MV-4-11 (cell line): ENCODE results near the gene MARS2.
"Not testable (repeated sequence)": the region's sequence is repeated elsewhere in the genome, so short reads cannot be mapped to it uniquely, and the experiment has no call there.

ENCODE experiments used
- DNase-seq: peaks from one replicate; lab custom pipeline; 2025; lab: John Stamatoyannopoulos, UW

The MARS2 gene

GRCh38 chr2:197705121-197705911, at the start of gene MARS2:
Gene MARS2, plus strand, starts transcription at chr2:197705369. Its CDS starts 37 bp downstream, at chr2:197705406.
- peak; percentile 88 for DNase-seq

DNA sequence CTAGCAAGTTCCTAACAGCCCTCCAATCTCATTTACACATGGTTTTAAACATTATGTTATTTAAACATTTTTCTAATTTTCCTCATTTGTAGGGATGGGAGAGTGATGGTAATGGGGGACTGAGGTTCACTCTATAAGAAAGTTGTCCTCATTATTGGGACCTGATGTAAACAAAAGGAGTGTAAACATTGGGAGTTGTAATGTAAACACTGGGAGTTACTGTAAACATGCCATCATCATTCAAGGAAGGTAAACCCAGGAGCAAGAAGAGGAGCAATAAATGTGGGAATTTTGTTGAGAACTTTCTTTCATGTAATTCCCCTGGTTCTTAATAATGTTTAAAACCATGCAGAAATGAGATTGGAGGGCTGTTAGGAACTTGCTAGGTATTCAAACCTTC, 47.6 kb upstream of the MARS2 start:
- DNase-seq, result no peak

DNA sequence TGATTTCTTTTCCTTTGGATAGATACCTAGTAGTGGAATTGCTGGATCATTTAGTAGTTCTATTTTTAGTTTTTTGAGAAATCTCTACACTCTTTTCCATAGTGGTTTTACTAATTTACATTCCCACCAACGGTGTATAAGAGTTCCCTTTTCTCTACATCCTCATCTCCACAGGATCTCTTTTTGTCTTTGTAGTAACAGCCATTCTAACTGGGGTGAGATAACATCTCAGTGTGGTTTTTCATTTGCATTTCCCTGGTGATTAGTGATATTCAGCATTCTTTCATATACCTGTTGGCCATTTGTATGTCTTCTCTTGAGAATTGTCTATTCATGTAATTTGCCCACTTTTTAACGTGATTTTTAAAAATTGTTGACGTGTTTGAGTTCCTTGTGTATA, 43.5 kb upstream of the MARS2 start:
- no peak for DNase-seq

- no peak for DNase-seq
Measured at GRCh38 chr2:197666277-197666676, 38.9 kb upstream of the MARS2 start.

- DNase-seq, result no peak
Measured at GRCh38 chr2:197668296-197668695, 36.9 kb upstream of the MARS2 start.

DNA sequence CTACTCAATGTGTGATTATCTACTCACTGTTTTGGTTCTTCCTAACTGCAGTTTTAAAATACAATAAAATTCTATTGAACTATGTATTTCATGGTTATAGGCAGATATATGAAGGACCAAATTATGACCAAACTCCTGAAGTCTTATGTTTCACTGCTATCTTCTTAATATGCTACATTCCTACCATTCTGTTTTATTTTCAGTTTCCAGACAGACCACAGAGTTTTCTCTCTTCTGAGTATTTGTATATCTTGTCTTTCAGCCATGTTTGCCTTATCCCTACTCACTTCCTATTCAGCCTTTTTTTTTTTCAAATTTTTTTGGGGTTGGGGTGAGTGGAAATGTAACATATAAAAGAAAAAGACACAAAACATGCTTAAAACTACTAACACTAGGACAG, 36.1 kb upstream of the MARS2 start:
- DNase-seq, result no peak

DNA sequence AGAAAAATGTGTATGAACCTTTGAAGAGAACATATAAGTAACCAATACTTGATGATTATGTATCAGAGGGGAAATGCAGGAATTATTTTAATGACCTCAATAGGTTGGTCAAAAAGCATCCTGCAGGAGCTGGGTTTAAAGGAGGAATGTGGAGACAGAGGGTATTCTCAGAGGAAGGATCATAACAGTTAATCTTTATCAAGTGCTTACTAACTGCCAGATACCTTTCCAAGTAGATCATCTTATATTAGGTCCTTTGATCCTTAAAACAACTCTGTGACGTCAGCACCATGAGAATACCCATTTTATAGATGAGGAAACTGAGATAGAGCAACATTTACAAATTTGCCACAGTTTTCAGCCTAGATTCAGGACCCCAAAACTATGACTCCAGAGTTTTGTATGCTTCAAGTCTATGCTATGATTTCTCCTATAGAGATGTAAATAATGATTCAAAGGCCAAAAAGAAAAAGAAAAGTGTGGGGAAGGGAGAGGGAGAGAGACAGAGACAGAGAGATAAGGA, 32.7 kb upstream of the MARS2 start:
- DNase-seq, result no peak

DNA sequence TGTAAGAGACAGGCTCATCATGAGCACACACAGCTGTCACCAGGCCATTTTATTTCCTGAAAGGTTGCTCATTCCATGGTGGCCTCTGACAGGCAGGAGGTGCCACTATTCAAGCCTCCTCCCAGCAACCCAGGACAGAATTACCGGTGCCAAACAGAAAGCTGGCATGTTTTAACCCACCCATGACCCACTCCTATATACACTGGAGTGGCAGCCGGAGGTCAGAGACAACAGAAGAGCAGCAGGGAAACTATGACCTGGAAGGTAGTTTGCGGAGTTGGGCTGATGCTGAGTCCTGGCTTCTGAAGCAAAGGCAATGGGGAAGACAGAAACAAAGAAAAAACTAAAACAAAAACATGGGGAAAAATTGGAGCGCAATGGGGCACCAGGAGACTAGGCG, 32.1 kb upstream of the MARS2 start:
- no peak for DNase-seq

DNA sequence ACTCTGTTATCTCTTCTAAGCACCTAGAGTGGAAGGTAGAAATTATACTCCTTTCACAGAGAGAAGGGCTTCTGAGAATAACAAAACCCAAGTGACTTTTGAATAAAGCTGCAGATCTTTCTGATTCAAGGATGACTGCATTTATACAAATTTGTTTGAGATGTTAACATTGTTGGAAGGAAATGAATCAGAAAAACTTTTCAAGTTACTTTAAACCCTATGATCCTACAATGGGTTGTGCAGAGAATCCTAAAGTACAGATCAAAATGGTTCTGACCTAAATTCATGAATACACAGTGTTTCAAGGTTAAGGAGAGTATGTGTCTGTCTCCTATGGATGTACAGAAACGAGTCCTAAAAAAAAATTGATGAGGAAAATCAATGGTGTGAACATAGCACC, 31.6 kb upstream of the MARS2 start:
- DNase-seq, result no peak

DNA sequence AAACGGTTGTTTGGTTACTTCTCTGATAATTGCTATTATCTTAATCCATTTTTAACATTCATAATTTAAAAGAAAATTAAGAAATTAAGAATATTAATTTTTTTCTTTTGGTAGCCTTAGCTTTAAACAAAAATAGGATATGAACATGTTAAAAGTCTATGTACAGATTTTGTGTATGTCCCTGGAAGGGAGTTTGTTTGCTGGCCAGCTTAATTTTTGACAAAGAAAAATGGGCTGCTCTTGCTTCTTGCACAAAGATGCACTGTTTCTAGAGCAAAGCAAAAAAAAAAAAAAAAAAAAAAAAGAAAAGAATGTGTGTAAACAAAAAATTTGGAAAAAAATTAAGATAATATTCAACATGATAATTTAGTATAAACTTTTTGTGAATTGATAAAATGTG, 31.1 kb upstream of the MARS2 start:
- DNase-seq, result no peak

- no peak for DNase-seq
Measured at GRCh38 chr2:197674591-197674990, 30.6 kb upstream of the MARS2 start.

DNA sequence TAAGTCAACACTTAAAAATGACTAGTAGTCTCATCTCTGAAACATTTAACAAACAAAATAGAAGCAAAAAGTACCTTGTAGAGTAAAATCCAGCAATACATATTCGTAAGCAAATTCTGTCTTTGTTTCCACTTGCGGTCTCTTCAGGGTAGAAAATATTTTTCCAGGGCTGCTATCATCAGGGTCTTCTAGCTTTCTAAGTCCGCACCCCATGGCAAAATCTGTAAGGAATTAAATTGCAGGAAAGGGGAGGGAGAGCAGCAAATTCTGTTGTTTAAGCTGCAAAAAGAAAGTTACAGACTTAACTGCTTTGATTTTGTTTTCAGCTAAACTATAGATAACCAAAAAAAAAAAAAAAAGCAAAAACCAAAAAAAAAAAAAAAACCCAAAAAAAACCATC, 29.9 kb upstream of the MARS2 start, which contains the start of gene RFTN2:
Gene RFTN2 (minus strand): TSS at position 342 of the 400 bp plus-strand sequence. CDS start 129 bp downstream, at position 213.
- no peak for DNase-seq

- DNase-seq, result no peak
Measured at GRCh38 chr2:197675711-197676188, 29.4 kb upstream of the MARS2 start.

DNA sequence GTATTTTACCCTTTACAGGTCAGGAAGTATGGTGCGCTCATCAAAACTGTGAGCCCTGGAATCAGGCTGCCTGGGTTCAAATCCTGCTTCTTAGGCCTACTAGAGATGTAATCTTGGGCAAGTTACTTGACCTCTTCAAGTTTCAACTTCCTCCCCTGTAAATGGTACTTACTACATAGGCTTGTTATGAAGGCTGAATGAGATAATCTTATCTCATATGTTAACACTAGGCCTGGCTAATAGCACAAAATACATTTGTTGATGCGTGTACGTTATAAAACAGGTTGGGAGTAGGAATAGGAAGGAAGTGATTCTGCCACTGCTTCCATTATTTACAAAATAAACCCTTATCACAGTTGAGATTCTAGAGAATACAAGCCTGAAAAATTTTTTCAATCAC, 28.1 kb upstream of the MARS2 start:
- no peak for DNase-seq

GRCh38 chr2:197677483-197677882, 27.7 kb upstream of the MARS2 start:
- no peak for DNase-seq

GRCh38 chr2:197695206-197695605, 10.0 kb upstream of the MARS2 start:
- DNase-seq, result not testable (repeated sequence)

- DNase-seq, result not testable (repeated sequence)
Measured at GRCh38 chr2:197695971-197696370, 9.2 kb upstream of the MARS2 start.

DNA sequence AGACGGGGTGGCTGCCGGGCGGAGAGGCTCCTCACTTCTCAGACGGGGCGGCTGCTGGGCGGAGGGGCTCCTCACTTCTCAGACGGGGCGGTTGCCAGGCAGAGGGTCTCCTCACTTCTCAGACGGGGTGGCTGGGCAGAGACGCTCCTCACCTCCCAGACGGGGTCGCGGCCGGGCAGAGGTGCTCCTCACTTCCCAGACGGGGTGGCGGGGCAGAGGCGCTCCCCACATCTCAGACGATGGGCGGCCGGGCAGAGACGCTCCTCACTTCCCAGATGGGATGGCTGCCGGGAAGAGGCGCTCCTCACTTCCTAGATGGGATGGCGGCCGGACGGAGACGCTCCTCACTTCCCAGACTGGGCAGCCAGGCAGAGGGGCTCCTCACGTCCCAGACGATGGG, 8.6 kb upstream of the MARS2 start:
- not testable (repeated sequence) for DNase-seq

- DNase-seq, result not testable (repeated sequence)
Measured at GRCh38 chr2:197699724-197700123, 5.4 kb upstream of the MARS2 start.

DNA sequence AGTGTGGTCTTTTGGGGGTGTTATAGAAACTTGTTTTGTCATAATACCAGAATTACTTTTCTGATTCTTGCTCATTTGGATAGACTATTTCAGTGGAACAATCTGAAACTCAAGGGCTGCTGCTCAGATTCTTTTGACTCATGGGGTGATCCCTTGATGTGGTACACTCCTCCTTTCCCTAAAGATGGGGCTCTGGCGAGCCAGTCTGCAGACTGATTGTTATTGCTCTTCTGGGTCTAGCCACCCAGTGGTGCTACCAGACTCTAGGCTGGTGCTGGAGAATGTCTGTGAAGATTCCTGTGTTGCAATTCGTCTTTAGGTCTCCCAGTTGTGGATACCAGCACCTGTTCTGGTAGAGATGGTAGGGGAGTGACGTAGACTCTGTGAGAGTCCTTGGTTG, 4.2 kb upstream of the MARS2 start:
- DNase-seq, result no peak

GRCh38 chr2:197704434-197705120, 592 bp upstream of the MARS2 start:
- DNase-seq, result no peak

DNA sequence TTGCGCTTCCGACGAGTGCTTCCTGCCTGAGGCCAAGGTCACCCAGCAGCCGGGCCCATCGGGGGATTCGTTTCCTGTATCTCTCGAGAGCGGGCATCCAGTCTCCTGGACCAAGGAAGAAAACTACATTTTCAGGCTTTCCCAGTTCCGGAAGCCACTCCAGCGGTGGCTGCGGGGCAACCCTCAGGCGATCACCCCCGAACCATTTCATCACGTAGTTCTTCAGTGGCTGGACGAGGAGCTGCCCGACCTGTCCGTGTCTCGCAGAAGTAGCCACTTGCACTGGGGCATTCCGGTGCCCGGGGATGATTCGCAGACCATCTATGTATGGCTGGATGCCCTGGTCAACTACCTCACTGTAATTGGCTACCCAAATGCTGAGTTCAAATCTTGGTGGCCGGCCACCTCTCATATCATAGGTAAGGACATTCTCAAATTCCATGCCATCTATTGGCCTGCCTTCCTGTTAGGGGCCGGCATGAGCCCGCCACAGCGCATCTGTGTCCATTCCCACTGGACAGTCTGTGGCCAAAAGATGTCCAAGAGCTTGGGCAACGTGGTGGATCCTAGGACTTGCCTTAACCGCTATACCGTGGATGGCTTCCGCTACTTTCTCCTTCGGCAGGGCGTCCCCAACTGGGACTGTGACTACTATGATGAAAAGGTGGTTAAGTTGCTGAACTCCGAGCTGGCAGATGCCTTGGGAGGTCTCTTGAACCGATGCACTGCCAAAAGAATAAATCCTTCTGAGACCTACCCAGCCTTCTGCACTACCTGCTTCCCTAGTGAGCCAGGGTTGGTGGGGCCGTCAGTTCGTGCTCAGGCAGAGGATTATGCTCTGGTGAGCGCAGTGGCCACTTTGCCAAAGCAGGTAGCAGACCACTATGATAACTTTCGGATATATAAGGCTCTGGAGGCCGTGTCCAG, 1.0 kb downstream of the MARS2 start:
- peak; percentile 19 for DNase-seq
